Loucy (cell line): Measurements from ENCODE around the gene SPIN2B.

Experiments
- CTCF ChIP-seq: fragments of 200-600 bp; sonication (generic); conservative IDR thresholded peaks from 2 replicates; pipeline ENCODE4 v1.5.1; 2014; ENCODE audit warnings: mild to moderate bottlenecking, antibody characterized with exemption, low read length
- EZH2phosphoT487 ChIP-seq: fragments of 200-600 bp; IDR thresholded peaks from 2 replicates; pipeline ENCODE4 v1.6.1; 2018; ENCODE audit warnings: antibody characterized with exemption, mild to moderate bottlenecking, moderate library complexity, borderline replicate concordance

GRCh38 chrX:57138674-57139073 is 17.3 kb upstream of the SPIN2B start:
- TF ChIP-seq CTCF (no peak), EZH2phosphoT487 (no peak)
